HCT116 (cell line): ENCODE measurements around the gene DYNC2LI1.

Experiments
- ELF1 ChIP-seq: IDR thresholded peaks from 2 replicates; pipeline ENCODE4 v1.6.1; 2012; ENCODE audit warnings: low read depth, borderline replicate concordance
- MAX ChIP-seq: IDR thresholded peaks from 2 replicates; pipeline ENCODE4 v1.6.1; 2012
- POLR2AphosphoS5 ChIP-seq: IDR thresholded peaks from 2 replicates; pipeline ENCODE4 v1.6.1; 2011; ENCODE audit warnings: mild to moderate bottlenecking, low read depth, low read length, moderate library complexity
- SP1 ChIP-seq: IDR thresholded peaks from 2 replicates; pipeline ENCODE4 v1.6.1; 2012; ENCODE audit warnings: low read depth
- TF ChIP-seq, protein P1 (sequence below), 3 experiments: fragments of 200-600 bp in 1 of 3; sonication (generic) in 1 of 3; IDR thresholded peaks in 2 of 3; conservative IDR thresholded peaks in 1 of 3; 2 replicates each; pipeline ENCODE4 v1.5.1; 2012 to 2017; ENCODE audit warnings: low read depth in 2 of 3, low read length in 2 of 3, antibody characterized with exemption in 1 of 3, borderline replicate concordance in 1 of 3, control low read depth in 1 of 3, mild to moderate bottlenecking in 1 of 3, mixed read lengths in 1 of 3, mixed run types in 1 of 3, moderate library complexity in 1 of 3; ENCODE audit not compliant: insufficient read depth in 1 of 3

DNA sequence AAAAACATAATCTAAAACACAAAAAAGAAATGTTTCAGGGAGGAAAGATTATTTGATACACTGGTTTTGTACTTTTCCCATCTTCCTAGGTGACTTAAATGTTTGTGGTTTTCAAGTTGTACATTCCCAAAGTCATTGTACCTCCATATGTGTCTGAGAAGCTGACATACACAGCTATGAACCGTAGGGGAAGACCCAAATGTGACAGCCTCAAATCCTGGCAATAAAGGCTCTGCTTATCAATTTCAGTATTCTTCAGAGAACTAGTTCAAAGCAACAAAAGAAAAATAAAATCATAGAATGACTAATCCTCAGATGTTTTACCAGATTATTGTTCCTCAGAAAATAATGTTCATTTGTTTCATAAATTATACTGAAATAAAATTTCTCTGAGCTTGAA, 2.5 kb downstream of the DYNC2LI1 start:
- TF ChIP-seq MAX (no peak), POLR2AphosphoS5 (no peak), SP1 (no peak), ELF1 (no peak)
- TF ChIP-seq, protein P1, sequence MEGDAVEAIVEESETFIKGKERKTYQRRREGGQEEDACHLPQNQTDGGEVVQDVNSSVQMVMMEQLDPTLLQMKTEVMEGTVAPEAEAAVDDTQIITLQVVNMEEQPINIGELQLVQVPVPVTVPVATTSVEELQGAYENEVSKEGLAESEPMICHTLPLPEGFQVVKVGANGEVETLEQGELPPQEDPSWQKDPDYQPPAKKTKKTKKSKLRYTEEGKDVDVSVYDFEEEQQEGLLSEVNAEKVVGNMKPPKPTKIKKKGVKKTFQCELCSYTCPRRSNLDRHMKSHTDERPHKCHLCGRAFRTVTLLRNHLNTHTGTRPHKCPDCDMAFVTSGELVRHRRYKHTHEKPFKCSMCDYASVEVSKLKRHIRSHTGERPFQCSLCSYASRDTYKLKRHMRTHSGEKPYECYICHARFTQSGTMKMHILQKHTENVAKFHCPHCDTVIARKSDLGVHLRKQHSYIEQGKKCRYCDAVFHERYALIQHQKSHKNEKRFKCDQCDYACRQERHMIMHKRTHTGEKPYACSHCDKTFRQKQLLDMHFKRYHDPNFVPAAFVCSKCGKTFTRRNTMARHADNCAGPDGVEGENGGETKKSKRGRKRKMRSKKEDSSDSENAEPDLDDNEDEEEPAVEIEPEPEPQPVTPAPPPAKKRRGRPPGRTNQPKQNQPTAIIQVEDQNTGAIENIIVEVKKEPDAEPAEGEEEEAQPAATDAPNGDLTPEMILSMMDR (IDR thresholded peaks at IDR 0.05 in 2 of 3, conservative IDR thresholded peaks at IDR 0.05 in 1 of 3; ENCODE audit: borderline replicate concordance in 1 of 3, insufficient read depth in 1 of 3, low read depth in 2 of 3, low read length in 2 of 3), result no peak
